HG03442 (cell line): ENCODE measurements around the gene RBM43.
A peak's percentile ranks its signal among the peaks of the same experiment; 100 is the strongest.
"Not testable (repeated sequence)": the region's sequence is repeated elsewhere in the genome, so short reads cannot be mapped to it uniquely, and the experiment has no call there.

Experiments used
- ATAC-seq: cut with Tn5 transposase; IDR thresholded peaks from one replicate; pipeline ENCODE4 v1.9.1; 2021; ENCODE audit warnings: mild to moderate bottlenecking, moderate library complexity; ENCODE audit not compliant: unreplicated experiment

Gene RBM43

DNA sequence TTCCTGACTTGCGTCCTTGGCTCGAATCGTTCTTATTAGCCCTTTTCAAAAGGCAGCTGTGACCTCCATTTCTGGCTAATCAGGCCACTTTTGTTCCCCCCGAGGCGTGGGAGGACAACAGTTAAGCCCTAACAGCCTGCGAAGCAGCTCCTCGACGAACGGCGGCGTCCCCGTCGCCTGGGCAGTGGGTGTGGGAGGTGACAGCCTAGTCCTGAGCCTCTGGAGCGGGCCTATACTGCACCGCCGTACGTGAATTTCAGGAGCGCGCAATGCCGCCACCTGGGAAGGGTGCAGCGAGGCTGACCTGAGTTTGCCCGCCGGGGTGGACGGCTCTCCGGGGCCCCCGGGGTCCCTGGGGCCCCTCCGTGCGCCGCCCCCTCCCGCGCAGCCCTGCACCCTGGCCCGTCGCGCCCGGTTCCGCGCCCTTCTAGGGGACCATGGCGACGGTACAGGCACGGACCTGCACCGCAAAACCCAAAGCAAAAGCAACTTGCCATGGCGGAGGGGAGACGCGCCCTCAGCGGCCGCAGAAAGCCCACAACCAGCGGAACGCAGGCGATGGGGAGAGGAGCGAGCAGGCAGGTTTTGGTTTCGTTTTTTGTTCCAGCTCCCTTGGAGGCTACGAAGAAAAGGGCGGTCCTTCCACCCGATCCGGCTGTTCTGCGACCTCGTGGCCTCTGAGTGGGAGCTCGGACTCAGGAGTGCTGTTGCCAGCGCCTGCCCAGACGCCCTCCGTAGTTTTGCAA, at the start of gene RBM43:
Gene RBM43, minus strand, starts transcription at position 633 of the 746 bp plus-strand sequence. Its CDS starts 136 bp downstream, at position 497.
- peak; percentile 91 for ATAC-seq

DNA sequence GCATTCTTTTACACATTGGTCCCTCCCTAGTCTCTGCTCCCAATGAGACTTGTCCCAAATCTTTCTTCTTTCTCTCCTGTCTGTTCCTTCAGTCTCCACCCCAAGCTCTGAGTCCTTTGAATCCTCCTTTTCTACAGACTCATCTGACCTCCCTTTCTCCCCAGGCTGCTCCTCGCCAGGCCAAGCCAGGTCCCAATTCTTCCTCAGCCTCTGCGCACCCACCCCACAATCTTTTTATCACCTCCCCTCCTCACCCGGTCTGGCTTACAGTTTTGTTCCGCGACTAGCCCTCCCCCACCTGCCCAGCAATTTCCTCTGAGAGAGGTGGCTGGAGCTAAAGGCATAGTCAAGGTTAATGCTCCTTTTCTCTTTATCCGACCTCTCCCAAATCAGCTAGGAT, 48.6 kb upstream of the RBM43 start:
- not testable (repeated sequence) for ATAC-seq

DNA sequence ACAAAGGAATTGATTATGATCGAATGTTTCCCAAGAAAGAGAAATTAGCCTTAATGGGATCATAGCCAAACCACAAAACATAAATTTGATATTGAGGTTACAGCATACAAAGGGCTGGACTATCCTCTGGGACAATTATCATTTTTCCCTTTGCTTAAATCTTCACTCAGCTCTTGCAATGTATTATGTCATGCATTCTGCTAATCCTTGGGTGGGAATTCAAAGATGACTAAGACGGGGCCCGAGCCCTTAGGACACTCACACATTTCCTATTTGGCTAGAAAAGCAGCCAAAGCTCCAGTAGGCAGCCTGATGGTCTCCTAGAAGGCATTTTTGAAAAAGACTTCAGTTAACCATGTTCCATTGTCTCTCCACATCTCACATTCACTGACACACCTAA, 45.0 kb upstream of the RBM43 start:
- no peak for ATAC-seq

DNA sequence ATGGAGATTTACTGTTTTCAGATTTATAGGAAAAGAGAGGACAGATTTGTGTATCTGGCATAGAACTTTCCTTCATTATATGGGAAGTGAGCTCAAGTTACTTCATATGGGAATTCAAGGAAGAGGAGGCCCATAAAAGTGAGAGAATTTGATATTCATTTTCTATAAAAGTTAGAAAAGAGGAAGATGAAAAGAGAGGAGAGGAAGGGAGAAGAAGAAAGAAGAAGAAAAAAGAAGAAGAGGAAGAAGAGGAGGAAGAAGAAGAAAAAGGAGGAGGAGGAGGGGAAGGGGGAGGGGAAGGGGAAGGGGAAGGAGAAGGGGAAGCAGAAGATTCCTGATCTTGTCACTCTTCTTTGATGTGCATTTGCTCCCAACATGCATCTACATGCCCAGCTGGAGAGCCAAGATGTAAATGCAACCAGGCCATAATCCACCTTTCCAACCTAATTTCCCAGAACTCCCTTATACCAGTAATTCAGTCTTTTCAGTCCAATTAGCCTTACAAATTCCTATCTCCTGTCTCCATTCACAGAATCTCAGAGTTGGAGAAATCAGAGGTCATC, 43.5 kb upstream of the RBM43 start:
- ATAC-seq, result no peak

DNA sequence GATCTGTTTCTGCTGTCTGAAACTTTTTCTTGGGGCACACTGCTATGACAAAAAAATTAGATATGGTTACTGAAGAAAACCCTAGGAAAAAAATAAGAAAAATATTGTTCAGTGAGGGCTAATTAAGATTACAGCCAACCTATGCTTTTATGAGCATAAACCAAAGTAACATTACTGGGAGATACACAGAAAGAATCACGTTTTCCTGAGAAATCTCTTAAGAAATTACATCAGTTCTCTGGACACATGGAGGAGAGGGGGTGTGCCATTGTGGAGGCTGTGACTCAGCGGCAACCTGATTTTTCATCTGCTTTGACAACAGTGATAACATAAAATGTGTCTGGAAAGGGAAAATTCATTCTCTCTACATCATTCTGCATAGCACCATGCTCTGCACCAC, 41.2 kb upstream of the RBM43 start:
- no peak for ATAC-seq

DNA sequence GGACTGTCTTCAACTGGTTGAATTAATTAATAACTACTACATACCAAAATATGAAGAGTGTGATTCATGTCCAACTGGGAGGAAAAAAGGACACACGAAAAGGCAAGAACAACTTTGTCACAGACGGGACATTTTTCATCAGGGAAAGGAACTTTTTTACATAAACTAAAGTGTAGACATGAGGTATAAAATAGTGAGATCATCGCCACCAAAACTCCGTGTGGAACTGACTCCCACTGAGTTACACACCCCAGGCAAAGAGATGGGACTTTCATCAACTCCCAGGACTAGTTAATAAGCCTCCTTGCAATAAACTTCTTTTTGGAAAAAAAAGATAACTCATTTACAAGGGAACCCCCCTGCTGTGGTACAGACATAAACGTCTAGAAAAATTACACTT, 40.7 kb upstream of the RBM43 start:
- ATAC-seq, result no peak

DNA sequence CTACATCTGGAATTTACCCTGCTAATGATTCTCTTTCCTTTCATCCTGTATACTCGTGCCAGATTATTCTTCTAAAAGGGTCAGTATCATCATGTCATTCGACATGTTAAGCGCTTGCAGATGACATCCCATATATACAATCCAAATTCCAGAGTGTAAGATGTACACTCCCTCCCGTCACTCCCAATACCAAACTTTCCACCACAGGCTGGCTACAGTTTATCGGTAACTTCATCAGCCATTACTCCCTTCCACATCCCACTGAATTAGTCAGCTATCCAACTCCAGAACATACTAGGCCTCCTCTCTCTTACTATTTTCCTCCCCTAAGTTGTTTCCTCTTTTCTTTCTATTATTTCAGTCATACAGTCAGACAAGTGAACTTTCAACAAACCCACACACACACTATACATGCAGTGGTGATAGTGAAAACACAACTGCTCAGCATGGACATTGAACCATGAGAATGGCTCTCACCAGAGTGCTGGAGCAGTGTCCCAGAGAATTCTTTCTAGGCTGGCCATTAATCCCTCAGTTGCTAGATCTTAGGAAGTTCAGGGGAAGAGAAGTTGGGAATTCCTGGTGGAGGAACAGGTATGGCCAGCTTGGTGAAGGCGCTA, 38.4 kb upstream of the RBM43 start:
- ATAC-seq, result no peak

DNA sequence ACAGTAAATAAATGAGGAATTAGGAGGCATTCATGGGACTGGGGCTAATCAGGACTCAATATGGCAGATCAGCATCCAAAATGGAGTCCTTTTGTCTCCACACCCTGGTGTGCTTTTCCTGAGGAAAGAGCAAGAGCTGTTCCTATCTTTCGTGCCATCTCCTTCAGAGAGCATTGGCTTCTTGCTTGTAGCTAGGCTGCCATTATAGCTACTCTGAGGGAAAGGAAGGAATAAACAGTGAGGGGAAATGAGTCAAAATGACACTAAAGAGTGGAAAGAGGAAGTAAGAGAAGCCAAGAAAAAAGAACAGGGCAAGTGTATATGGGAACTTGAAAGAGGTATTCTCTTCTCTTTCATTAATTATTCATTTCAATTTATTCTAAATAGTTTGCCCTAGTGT, 36.2 kb upstream of the RBM43 start:
- ATAC-seq, result peak; percentile 95

DNA sequence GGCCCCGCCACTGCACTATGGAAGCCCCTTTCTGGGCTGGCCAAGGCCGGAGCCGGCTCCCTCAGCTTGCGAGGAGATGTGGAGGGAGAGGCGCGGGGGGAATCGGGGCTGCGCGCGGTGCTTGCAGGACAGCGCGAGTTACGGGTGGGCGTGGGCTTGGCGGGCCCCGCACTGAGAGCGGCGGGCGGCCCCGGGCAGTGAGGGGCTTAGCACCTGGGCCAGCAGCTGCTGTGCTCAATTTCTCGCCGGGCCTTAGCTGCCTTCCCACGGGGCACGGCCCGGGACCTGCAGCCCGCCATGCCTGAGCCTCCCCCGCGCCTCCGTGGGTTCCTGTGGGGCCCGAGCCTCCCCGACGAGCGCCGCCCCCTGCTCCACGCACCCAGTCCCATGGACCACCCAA, 34.3 kb upstream of the RBM43 start:
- ATAC-seq, result not testable (repeated sequence)

DNA sequence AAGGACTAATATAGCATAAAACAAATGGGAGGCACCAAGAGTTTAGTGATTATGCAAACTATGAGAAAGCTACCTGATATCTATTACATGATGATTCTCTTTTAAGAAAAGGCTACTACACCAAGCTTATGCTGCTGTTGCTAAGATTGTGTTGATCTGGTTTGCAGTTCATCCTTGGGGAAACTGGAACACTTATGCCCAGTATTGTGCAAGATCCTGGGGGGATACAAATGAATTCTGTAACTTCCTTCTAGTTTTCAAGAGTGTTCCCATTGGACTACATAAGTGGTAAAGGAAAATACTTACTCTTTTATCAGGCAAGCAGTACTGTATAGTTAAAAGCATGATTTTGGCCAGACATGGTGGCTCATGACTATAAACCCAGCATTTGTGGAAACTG, 30.9 kb upstream of the RBM43 start:
- ATAC-seq, result no peak

DNA sequence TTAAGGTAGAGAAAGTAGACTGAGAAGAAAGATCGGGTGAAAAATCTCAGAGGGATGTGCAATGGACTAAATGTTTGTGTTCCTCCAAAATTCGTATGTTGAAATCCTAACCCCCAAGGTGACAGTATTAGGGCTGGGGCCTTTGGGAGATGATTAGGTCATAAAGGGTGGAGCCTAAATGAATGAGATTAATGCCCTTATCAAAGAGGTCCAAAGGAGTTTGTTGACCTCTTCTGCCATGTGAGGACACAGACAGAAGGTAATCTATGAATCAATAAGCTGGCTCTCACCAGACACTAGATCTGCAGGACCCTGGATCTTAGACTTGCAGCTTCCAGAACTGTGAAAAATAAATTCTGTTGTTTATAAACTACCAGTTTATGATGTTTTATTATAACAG, 30.5 kb upstream of the RBM43 start:
- ATAC-seq, result no peak

DNA sequence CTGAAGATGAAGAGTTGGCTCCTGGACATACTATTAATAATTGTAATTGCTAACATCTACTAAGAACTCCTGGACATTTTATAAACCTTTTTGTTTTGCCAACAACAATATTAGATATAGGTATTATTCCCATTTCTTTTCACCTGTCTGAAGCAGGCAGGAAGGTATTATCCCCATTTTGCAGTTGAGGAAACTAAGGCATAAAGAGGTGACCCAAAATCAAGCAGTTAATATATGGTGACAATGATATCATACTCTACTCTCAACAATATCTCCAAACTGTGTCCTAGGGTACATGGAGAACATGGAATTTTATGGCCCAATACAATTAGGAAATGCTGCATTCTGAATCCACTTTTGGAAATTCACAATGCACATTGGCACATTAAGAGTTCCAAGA, 29.6 kb upstream of the RBM43 start:
- no peak for ATAC-seq

DNA sequence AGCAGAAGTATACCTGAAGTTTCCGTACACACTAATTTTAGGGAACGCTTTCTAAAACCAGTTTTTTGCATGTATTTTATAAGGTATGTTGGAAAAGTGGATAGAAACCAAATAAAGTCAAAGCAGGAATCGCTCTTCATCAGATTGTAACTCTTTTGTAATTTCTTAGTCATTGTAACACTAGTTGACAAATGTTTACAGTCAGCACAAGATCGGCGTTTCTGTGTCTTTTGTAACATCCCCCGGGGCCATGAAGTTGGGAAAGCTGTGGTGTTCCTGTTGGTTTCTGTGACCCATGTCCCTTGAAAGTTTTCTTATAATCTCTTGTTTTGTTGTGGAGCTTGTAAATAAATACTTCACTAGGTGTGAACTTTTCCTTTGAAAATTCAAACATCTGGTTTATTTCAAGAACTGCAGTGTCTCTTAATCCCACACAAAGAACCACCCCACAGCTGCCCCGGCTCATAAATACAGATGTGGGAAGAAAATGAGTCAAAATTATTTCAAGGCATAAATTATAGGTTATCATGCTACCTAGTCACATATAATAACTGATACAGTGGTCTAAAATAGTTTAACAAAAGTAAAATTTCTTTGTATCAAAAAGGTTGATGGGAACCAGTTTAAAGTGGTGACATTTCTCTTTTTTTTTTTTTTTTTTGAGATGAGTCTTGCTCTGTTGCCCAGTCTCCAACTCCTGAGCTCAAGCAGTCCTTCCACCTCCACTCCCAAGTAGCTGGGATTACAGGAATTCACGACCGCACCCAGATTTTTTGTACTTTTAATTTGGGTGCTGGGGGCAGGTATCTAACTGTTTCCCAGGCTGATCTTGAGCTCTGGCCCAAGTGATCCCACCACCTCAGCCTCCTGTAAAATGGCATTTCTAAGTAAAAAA, 28.6 kb upstream of the RBM43 start:
- peak; percentile 18 for ATAC-seq

DNA sequence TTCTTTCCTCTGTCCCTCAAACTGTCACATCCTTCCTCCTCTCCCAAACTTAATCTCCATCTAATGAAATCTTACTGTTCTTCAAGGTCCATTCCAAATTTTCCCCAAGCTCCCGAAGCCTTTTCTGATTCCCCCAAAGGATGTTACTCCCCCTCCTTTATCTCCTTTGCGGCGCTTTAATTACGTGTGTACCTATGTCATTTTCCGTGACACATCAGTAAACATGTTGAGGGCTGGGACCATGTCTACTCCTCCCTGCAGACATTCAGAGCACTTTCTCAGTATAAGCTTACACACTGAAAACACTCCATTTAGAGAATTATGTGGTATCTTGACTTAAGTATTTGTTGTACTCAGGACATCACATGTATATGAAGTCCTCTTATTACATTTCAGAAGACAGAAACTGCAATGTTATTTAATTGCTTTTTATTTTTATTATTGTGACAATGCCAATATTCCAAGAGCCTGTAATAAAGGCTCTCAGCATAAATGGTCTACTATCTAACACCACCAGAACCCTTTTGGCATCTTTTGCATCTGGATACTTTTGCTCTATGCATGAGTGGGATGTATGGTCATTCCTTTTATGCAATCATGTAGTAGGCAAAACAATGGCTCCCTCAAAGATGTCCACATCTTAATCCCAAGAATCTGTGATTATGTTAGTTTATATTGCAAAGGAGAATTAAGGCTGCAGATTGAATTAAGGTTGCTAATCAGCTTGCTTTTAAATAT, 26.0 kb upstream of the RBM43 start:
- ATAC-seq, result no peak

DNA sequence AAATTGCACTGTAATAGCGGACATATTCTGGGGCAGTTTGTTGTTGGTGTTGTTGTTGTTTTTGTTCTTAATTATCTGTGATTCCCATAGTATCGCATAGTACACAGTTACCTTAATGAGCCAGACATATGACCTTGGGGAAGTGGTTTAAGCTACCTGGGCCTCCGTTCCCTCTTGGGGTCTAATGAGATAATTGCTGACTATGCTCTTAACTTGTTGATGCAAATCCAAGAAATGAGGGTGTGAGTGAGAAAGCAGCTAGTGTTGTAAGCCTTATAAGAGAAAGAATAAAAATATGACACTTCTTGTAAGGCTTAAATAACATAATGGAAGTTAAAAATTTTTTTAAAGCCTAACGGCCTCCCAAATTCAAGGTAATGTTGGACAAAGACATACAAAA, 20.7 kb upstream of the RBM43 start:
- no peak for ATAC-seq

DNA sequence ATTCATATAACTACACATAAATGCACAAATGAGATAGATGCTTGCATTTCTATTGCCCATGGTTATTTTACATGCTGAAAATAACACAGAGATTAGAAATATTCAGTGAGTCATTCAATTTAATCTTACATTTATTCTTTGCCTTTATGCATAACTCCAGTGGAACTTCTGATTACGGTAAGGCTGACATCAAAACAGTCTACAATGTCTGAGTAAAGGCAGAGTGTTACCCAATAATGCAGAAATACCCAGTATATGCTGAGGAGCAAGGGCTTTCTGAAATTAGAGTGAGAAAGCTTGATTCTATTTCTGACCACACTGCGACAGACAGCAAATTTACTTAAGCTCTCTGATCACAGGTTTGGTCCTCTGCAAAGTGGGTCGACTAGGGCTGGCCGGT, 18.6 kb upstream of the RBM43 start:
- no peak for ATAC-seq

DNA sequence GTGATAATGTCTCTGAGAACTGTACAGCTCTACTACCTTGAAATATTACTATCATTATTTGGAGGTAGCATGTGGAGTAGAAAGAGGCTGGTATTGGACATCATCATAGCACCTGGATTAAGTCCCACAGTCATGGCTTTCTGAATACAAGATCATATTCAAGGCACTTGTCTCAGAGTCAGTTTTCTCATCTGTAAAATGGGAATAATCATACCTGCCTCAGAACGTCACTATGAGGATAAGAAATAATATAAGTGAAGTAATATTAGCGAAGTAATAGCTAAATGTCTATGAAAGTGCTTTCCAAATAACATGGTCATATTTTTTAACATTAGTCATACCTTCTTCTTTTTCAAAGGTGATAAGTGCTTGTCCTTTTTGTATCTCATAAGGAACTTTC, 16.8 kb upstream of the RBM43 start:
- ATAC-seq, result no peak

DNA sequence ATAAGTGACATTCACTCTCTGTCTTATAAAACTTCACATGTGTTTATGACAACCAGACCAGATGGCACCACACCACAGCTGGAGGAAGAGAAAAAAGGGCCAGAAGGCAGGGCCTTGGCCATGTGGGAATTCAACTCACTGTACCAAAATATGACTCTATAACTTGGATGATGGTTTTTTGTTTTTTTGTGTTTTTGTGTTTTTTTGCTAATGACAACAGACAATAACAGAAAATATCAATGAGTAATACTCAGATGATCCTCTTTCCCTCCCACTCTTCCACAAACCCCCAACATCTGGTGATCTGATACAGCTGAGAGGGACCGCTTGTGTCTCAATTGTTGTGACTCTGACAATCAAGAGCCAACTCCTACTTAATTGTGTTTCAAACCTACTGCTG, 15.4 kb upstream of the RBM43 start:
- ATAC-seq, result no peak

DNA sequence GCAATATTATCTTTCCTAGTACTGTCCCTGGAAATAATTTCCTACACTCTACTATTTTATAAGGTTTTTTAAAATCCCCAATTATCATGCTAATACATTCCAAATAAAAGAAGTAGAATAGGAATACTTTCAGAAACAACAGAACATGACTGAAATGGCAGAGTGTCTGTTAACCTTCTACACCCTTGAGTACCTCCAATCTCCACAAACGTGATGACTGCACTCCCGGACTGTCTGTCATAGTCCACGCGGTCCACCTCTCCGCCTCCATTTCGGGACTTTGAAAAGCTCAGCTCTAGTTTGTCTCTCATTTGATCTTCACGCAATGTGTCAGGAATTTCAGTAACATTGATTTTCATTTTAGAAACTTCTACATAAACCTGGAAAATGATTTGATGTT, 13.6 kb upstream of the RBM43 start:
- no peak for ATAC-seq

DNA sequence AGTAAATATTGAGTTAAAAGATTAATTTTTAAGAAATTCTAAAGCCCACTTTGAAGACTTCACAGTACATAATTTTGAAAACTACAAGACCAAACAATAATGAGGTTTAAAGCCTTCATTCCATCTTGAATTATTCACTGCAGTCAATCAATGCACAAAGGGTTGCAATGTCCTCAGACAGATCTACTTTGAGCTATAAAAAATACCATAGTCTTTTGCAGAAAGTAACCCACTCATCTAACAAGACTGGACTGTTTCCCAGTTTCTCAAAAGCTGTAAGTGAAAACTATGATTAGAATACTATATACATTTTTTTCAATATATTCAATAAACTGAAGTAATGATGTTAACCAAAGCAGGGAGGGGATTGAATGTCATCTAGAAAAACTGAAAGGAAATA, 10.2 kb upstream of the RBM43 start:
- no peak for ATAC-seq
